GOT3 (cell line): ENCODE measurements around the gene TMPRSS13.
A peak's percentile ranks its signal among the peaks of the same experiment; 100 is the strongest.
"Not testable (repeated sequence)": the region's sequence is repeated elsewhere in the genome, so short reads cannot be mapped to it uniquely, and the experiment has no call there.

Source experiments
- DNase-seq: peaks from one replicate; lab custom pipeline; 2025; ENCODE audit warnings: mixed read lengths; lab: John Stamatoyannopoulos, UW

The TMPRSS13 gene

DNA sequence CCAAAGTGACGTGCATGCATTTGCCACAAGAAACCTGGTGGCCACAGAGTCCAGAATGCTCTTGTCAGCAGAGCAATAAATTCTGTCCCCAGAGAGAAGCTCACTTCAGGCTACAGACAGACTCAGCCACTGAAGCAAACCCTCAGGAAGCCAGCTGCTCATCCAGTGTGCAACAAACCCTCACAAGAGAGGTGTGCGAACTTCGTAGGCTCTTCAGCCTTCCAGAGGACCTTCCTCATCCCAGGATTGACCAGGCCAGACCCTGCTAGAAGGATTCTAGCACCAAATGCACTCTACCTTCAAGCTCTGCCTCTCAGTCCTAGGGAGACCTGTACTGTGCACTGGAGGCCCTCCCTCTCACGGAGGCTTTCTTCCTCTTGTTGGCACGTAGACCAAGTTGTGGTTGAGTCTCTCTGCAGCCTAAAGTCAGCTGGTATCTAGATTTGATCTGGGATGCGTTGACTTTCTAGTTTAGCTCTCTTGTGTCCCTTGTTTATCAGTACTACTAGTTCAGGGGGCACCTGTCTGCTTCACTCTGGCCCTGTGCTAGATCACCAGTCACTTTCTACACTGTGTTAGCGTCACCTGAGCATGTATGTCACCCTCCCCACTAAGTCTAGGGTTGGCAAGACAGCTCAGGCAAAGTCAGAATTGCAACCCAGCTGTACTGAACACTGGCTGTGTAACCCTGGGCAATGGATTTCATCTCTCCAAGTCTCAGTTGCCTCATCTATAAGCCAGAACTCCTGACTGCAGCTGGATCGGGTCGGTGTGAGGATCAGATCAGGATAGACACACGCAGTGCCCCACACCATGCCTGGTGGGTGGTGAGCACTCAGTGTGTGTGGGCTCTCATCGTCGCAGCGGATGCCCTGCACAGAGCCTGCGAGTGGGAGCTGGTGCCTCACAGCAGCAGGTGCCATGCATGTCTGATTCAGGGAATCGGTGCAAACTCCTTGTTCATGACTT lies 22.1 kb upstream of the TMPRSS13 start:
- DNase-seq: no peak

- DNase-seq: no peak
Observed at GRCh38 chr11:117950301-117950700, 21.1 kb upstream of the TMPRSS13 start.

- DNase-seq: no peak
Observed at GRCh38 chr11:117949062-117949461, 19.9 kb upstream of the TMPRSS13 start.

DNA sequence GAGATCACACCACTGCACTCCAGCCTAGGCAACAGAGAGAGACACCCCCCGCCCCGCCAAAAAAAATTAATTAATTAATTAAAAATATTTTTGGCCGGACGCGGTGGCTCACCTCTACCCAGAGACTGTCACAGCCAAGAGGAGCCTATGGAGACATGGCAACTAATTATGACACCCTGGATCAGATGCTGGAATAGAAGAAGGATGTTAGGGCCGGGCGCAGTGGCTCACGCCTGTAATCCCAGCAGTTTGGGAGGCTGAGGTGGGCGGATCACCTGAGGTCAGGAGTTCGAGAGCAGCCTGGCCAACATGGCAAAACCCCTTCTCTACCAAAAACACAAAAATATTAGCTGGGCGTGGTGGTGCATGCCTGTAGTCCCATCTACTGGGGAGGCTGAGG lies 19.3 kb upstream of the TMPRSS13 start:
- not testable (repeated sequence) for DNase-seq

DNA sequence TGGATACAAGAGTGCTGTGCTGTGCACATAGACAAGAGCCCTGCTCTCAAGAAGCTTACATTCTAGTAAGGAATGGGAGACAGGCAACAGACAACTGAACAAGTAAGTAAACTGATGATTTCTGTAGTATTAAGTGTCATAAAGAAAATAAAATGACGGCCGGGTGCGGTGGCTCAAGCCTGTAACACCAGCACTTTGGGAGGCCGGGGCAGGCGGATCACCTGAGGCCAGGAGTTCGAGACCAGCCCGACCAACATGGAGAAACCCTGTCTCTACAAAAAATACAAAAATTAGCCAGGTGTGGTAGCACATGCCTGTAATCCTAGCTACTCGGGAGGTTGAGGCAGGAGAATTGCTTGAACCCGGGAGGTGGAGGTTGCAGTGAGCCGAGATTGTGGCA lies 18.5 kb upstream of the TMPRSS13 start:
- not testable (repeated sequence) for DNase-seq

DNA sequence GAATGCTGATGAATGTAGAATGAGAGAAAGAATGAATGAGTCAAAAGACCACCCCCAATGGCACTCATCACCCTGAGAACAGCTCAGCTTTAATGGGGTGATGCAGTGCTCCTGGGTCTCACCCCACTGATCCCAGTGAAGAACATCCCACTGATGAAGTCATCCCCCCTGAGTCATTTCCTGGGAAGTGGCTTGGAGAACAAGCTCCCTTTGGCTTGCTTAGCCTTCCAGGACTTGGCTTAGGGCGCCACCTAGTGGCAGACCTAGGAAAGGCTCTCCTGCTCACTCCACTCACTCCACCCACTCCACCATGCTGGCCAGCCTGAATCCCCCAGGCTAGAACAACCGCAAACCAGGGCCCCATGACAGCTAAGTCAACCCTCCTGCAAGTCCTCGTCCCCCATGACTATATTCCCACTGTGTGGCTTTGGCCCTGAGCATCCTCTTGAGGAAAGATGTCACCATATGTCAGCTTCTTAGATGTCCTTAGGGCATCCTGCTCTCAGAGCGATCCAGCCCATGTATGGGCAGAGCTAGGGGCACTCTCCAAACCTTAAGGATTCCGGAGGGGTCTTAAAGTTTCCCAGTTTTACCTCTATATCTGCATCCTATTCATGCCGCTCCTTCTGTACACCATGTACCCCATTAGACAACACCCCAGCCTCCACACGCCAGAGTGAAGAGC lies 17.8 kb upstream of the TMPRSS13 start:
- DNase-seq: peak; percentile 10

GRCh38 chr11:117946156-117946841 lies 17.1 kb upstream of the TMPRSS13 start:
- no peak for DNase-seq

DNA sequence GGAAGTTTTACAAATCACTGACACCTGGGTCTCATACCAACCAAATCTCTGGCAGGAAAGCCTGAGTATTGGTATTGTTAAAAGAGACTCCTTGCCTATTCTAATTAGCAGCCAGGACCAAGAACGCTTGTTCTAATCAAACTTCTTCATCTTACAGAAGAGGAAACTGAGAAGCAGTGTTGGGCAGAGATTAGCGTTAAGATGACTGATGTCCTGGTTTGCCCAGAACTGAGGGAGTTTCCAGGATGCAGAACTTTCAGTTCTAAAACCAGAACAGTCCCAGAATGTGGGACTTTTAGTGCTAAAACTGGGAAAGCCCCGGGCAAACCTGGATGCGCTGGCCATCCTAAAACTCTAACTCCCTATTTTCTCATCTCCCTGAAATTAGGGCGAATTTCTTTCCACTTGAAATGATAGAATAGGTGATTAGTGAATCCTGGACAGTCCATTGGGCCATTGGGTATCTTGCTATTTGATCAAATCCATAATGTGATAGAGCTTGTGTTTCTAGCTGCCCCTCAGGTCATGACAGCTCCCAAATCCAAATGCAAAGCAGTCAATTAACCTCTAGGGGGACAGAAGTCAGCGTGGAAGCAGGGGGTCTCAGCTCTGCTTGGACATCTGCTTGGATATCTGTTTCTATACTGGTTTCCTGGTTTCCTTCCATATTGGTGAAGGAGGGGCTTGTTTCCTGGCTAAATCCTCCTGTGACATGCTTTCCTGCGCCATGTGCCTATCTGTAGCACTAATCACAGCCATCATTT lies 16.0 kb upstream of the TMPRSS13 start:
- no peak for DNase-seq

- no peak for DNase-seq
Observed at GRCh38 chr11:117944554-117944953, 15.4 kb upstream of the TMPRSS13 start.

DNA sequence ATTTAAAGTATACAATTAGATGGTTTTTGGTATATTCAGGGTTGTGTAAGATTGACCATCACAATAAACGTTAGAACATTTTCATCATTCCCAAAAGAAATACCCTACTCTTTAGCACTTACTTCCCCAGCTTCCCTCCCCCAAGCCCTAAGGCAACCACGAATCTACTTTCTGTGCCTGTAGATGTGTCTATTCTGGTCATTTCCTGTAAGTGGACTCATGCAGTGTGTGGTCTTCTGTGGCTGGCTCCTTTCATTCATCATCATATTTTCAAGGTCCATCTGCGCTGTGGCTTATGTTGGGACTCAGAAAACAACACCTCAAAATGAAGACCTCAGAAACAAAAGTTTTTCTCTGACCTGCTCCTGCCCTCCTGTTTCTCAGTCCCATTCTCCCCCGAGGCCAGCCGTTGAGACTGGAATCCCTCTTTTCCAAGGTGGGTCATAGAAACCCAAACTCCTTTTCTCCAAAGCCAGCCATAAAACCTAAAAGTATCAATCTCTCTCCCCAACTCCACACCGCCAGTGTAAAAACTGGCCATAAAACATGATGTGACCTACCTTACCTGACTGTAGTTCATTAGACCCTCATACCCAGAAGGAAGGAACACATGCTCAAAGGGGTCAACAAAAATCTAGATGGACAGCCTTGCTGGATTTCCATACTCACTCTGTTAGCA lies 12.9 kb upstream of the TMPRSS13 start:
- DNase-seq: no peak

- no peak for DNase-seq
Observed at GRCh38 chr11:117941163-117941707, 12.0 kb upstream of the TMPRSS13 start.

DNA sequence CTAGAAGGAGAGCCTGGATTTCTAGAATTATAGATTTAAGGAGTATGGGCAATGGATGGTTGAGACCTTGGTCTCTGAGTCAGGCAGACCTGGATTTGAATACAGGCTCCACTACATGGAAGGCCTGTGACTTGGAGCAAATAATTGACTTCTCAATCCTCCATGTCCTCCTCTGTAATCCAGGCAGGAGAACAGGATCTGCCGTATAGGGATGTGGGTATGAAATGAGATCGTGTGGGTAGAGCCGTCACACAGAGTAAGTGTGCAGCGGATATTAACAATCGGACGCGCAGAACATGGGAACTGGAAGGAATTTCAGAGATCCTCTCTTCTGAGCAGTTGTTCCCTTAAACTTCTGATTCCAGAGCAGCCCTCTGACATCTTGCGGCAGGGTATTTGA lies 11.5 kb upstream of the TMPRSS13 start:
- DNase-seq: no peak

GRCh38 chr11:117936973-117937372 lies 7.8 kb upstream of the TMPRSS13 start:
- DNase-seq: no peak

GRCh38 chr11:117934526-117935307 lies 5.5 kb upstream of the TMPRSS13 start:
- DNase-seq: no peak

DNA sequence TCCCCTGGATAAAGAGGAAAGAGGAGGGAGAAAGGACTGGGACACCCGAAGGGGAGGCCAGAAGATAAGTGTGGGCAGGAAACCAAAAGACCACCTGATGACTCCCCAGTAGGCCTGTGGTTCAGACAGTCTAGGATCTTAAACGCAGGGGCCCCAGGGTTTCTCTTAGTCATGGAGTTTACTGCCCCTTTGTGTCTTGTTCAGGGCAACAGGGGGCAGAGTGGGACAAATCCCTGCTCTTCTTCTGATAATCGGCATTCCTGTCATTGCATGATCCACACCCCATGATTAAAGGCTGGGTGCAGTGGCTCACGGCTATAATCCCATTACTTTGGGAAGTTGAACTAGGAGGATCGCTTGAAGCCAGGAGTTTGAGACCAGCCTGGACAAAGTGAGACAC lies 4.7 kb upstream of the TMPRSS13 start:
- DNase-seq: no peak

DNA sequence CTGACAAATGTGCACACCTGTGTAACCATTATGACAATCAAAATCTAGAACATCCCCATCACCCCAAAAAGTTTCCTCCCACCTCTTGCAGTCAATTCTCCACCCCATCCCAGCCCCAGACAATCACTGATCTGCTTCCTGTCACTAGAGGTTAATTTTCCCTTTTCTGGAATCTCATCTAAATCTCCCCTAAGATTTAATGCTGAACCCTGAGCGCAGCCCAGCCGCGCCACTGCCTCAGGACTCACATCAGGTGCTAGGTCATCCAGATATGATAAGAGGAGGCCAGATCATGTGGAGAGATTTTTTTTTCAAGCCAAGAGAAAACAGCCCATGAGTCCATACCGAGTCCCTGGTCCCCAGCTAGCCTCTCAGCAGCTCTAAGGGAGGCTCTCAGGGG lies 4.3 kb upstream of the TMPRSS13 start:
- no peak for DNase-seq

- DNase-seq: no peak
Observed at GRCh38 chr11:117932947-117933346, 3.7 kb upstream of the TMPRSS13 start.

- DNase-seq: no peak
Observed at GRCh38 chr11:117932426-117932825, 3.2 kb upstream of the TMPRSS13 start.

DNA sequence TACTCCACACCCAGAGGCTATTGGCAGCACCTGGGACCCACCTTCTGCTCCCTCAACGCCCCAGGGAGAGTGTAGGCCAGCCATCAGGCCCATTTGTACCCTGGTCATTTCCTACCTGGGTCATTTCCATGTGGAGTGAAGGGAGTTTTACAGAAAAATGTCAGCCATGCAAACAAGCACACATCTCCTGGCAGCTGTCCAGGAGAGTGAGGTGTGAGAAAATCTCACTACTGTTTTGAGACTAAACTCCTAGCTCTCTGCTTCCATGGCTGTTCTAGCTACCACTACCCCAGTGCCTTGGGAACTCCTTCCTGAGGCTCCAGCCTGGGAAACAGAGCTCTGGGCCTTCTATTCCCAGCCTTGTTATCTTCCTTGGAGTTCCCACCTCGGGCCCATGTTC lies 2.8 kb upstream of the TMPRSS13 start:
- no peak for DNase-seq

- DNase-seq: no peak
Observed at GRCh38 chr11:117931331-117931950, 2.2 kb upstream of the TMPRSS13 start.
